Colonic mucosa (tissue), 4 donors: Measurements from ENCODE around the gene KRR1. TPM values are rescaled to one million over a fixed set of nuclear protein-coding genes. Genes with fewer than 3 reads are reported as not detected.

Experiments
- DNase-seq: peaks from one replicate; pipeline ENCODE4 v3.0.0-alpha.2; 2020
- H3K27ac ChIP-seq: fragments of 200-600 bp; one replicate; pipeline ENCODE4 v1.8.0; 2021
- H3K27me3 ChIP-seq: fragments of 200-600 bp; one replicate; pipeline ENCODE4 v1.8.0; 2021
- H3K36me3 ChIP-seq: fragments of 200-600 bp; one replicate; pipeline ENCODE4 v1.8.0; 2021
- H3K4me1 ChIP-seq: fragments of 200-600 bp; one replicate; pipeline ENCODE4 v1.8.0; 2021; ENCODE audit warnings: mild to moderate bottlenecking
- H3K4me3 ChIP-seq: fragments of 200-600 bp; one replicate; pipeline ENCODE4 v1.8.0; 2021
- H3K9ac ChIP-seq, 2 donors: one replicate each; pipeline ENCODE4 v1.7.0; 2013; ENCODE audit warnings: control low read depth in 2 of 2, low read depth in 2 of 2, low read length in 2 of 2
- H3K9me3 ChIP-seq: fragments of 200-600 bp; one replicate; pipeline ENCODE4 v1.8.0; 2021
- intact Hi-C: fragments of 100-400 bp; cut with DNase I; formaldehyde crosslinking; loops from one replicate; pipeline ENCODE4 v1.14.1; 2022
- total RNA-seq, 2 donors: library from RNA; stranded (reverse); fragmentation: NEBNext Ultra II Directional in 1 of 2; extraction: Animal tissue kit (Norgen Biotek cat#: 25700) in 1 of 2; gene quantifications; one replicate each; pipeline ENCODE4 v1.2.1, GENCODE V29; 2021
- TF ChIP-seq, protein P1 (sequence below): fragments of 200-600 bp; IDR thresholded peaks from one replicate; pipeline ENCODE4 v1.8.0; 2022; ENCODE audit warnings: antibody characterized with exemption, mild to moderate bottlenecking
- donor health status: healthy.
- donor health status: DM: no; HTN: no; CAD: no.
- donor health status: DM: no; HTN: no; CAD: no.

Gene KRR1
- total RNA-seq, 2 donors from 2014 or later: 32.8 to 33.2 TPM

DNA sequence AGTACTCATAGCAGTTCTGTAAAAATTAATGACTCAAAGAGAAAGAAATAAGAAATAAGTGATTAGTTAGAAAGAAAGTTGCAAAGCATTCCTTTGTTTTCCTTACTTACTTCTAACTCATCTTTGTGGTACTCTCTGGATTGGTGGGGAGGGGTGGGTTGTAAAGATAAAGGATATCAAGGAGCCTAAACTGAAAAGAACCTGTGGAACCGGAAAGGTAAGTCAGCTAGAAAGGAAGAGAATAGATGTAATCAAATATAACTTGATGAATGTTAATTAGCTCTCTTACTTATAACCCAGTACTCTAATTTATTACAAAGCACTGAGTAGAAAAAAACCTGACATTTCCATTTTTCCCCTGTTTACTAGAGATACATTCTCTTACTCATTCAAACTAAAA lies 37.5 kb upstream of the KRR1 start:
- no peak overlapping the region for H3K4me3 ChIP-seq
- TF ChIP-seq, protein P1, sequence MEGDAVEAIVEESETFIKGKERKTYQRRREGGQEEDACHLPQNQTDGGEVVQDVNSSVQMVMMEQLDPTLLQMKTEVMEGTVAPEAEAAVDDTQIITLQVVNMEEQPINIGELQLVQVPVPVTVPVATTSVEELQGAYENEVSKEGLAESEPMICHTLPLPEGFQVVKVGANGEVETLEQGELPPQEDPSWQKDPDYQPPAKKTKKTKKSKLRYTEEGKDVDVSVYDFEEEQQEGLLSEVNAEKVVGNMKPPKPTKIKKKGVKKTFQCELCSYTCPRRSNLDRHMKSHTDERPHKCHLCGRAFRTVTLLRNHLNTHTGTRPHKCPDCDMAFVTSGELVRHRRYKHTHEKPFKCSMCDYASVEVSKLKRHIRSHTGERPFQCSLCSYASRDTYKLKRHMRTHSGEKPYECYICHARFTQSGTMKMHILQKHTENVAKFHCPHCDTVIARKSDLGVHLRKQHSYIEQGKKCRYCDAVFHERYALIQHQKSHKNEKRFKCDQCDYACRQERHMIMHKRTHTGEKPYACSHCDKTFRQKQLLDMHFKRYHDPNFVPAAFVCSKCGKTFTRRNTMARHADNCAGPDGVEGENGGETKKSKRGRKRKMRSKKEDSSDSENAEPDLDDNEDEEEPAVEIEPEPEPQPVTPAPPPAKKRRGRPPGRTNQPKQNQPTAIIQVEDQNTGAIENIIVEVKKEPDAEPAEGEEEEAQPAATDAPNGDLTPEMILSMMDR: no peak
- H3K9ac ChIP-seq: no peak overlapping the region
- no peaks in the 10 kb centered on the region for H3K4me1 ChIP-seq
- no peaks in the 10 kb centered on the region for H3K9me3 ChIP-seq
- intact Hi-C loops: no loop called here
- H3K27me3 ChIP-seq: no peaks in the 10 kb centered on the region
- no peak for DNase-seq
- no peaks in the 10 kb centered on the region for H3K36me3 ChIP-seq
- H3K27ac ChIP-seq: no peak overlapping the region

DNA sequence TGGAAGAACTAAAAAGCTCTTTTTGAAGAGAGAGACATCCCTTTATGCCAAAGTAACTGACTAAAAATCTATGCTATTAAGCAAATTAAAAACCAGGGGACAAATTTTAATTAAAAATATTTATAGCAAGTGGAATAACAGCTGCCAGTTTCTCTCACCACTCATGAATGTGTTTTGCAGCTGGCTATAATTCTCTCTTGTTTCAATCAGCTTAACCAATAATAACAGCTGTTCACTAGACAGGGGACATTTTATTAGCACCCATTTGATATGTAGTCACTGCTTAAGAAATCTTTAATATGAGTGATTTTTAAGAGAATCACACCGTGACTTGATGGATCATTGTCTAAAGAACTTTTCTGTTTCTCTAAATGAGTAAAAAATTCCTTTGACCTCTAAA lies 34.2 kb upstream of the KRR1 start:
- intact Hi-C loops: no loop called here
- Histone ChIP-seq H3K27me3 (no peaks in the 10 kb centered on the region), H3K4me3 (no peak overlapping the region), H3K27ac (no peak overlapping the region), H3K4me1 (no peaks in the 10 kb centered on the region), H3K9ac (no peak overlapping the region), H3K36me3 (no peaks in the 10 kb centered on the region), H3K9me3 (no peaks in the 10 kb centered on the region)
- TF ChIP-seq, protein P1: no peak
- DNase-seq: no peak

DNA sequence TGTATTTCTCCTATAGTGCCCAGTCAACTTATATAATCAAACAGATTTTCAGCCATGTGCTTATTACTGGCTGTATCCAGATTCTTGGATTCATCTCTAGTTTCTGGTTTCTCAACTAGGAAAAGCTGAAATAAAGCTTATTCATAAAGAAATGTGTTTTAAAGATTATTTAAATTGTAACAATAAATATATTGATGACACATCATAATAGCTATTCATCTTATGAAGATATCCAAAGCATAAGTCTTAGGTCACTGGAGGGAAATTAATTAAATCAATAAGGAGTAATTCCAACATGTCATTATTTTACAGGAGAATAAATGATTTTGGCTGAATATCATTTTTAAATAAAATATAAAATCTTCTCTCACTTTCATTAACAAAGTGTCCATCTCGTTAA lies 32.1 kb upstream of the KRR1 start:
- no peak overlapping the region for H3K4me3 ChIP-seq
- no peaks in the 10 kb centered on the region for H3K36me3 ChIP-seq
- H3K27me3 ChIP-seq: no peaks in the 10 kb centered on the region
- no peak overlapping the region for H3K9ac ChIP-seq
- H3K27ac ChIP-seq: no peak overlapping the region
- DNase-seq: no peak
- H3K9me3 ChIP-seq: no peaks in the 10 kb centered on the region
- TF ChIP-seq, protein P1: no peak
- intact Hi-C loops: no loop called here
- no peaks in the 10 kb centered on the region for H3K4me1 ChIP-seq

DNA sequence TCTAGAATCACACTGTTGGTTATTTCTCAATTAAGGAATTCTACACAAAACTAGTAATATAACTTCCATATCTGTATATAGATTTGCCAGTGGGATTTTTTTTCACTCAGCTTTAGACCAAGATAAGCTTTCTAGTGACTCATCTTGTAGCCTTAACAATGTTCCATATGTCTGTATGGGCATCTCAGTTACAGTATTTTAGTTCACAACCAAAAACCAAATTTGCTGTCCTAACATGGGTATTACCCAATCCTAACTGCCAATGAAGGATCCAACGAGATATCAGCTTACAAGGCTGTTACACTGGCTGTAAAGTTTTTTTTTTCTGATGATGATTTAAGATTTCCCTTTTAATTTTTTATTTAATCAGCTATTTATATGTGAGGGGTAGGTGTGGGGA lies 31.5 kb upstream of the KRR1 start:
- intact Hi-C loops: no loop called here
- Histone ChIP-seq H3K4me1 (no peaks in the 10 kb centered on the region), H3K9me3 (no peaks in the 10 kb centered on the region), H3K9ac (no peak overlapping the region), H3K36me3 (no peaks in the 10 kb centered on the region), H3K27ac (no peak overlapping the region), H3K27me3 (no peaks in the 10 kb centered on the region), H3K4me3 (no peak overlapping the region)
- DNase-seq: no peak
- TF ChIP-seq, protein P1: no peak

DNA sequence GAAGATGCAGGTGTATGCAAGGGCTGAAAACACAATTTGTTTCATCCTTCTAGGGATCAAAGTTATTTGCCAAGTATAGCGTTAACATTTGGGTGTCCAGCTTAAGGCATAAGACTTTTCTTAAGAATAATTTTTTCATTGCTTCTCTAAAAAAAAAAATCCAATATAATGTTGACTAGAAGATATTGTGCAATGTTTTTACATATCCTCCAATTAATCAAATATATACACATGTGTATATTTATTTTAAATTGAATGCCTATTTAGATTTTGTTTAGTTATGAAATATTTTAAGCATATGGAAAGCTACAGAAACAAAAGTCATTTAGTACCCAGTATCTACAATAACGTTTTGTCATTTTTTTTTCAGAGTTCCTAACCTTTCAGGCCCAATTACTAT lies 28.5 kb upstream of the KRR1 start:
- no peak for DNase-seq
- H3K36me3 ChIP-seq: no peaks in the 10 kb centered on the region
- H3K27ac ChIP-seq: no peak overlapping the region
- intact Hi-C loops: no loop called here
- no peaks in the 10 kb centered on the region for H3K27me3 ChIP-seq
- H3K9ac ChIP-seq: no peak overlapping the region
- no peaks in the 10 kb centered on the region for H3K9me3 ChIP-seq
- H3K4me3 ChIP-seq: no peak overlapping the region
- TF ChIP-seq, protein P1: no peak
- no peaks in the 10 kb centered on the region for H3K4me1 ChIP-seq

DNA sequence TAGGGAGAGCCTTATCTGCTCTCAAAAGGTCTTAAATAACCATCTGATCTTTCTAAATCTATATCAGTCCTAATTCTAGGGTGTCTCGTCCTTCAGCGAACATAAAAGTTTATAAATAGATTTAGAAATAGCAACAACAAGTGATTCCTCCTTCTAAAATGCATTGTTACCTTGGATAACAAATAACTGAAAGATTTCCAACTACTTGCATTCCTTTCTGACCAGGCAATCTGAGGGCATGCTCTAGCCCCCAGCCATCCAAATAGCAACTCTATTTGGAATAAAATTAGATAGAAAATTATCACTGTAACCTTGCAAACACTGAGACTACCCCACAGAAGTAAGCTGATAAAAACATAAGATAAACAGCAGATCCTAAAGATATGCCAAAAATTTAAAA lies 21.8 kb upstream of the KRR1 start:
- Histone ChIP-seq H3K27me3 (no peaks in the 10 kb centered on the region), H3K4me1 (no peaks in the 10 kb centered on the region), H3K9me3 (no peaks in the 10 kb centered on the region), H3K36me3 (no peaks in the 10 kb centered on the region), H3K9ac (no peak overlapping the region), H3K27ac (no peak overlapping the region), H3K4me3 (no peak overlapping the region)
- DNase-seq: no peak
- TF ChIP-seq, protein P1: no peak
- intact Hi-C loops: no loop called here
